HL-60 (cell line): ENCODE measurements around the gene SLC34A1.
A peak's percentile ranks its signal among the peaks of the same experiment; 100 is the strongest.

Source experiments
- DNase-seq, 2 experiments: peaks; one replicate each; pipeline ENCODE4 v3.0.0-alpha.2; 2010 to 2020; ENCODE audit warnings: low read depth in 1 of 2, low spot score in 1 of 2
- H3K27ac ChIP-seq: fragments of 250-450 bp; sonication (Bioruptor Pico); replicated peaks from 2 replicates; pipeline ENCODE4 v1.5.1; 2020; ENCODE audit warnings: mild to moderate bottlenecking, moderate library complexity
- H3K27me3 ChIP-seq: fragments of 250-450 bp; sonication (Bioruptor Pico); 2 replicates; pipeline ENCODE4 v1.5.1; 2021; ENCODE audit warnings: mild to moderate bottlenecking, moderate library complexity; ENCODE audit not compliant: insufficient read depth, poor library complexity, severe bottlenecking
- H3K4me3 ChIP-seq: replicated peaks from 2 replicates; pipeline ENCODE4 v1.5.1; 2011; ENCODE audit warnings: mild to moderate bottlenecking, control low read depth, low read length; ENCODE audit not compliant: insufficient read depth
- CTCF ChIP-seq: IDR thresholded peaks from one replicate; pipeline ENCODE4 v1.5.1; 2011; ENCODE audit warnings: low read length, control low read depth, inconsistent platforms; ENCODE audit not compliant: insufficient read depth
- GABPA ChIP-seq: IDR thresholded peaks from 2 replicates; pipeline ENCODE4 v1.6.1; 2012; ENCODE audit warnings: low read depth
- POLR2AphosphoS5 ChIP-seq: IDR thresholded peaks from 2 replicates; pipeline ENCODE4 v1.6.1; 2012; ENCODE audit warnings: low read depth
- REST ChIP-seq: IDR thresholded peaks from 2 replicates; pipeline ENCODE4 v1.6.1; 2012; ENCODE audit warnings: low read depth; ENCODE audit not compliant: insufficient replicate concordance
- SPI1 ChIP-seq: IDR thresholded peaks from 2 replicates; pipeline ENCODE4 v1.6.1; 2012; ENCODE audit warnings: low read depth, mild to moderate bottlenecking, borderline replicate concordance

Gene SLC34A1

GRCh38 chr5:177432143-177432838, 48.1 kb downstream of the SLC34A1 start:
- peak overlapping the region; percentile 98 for H3K27ac ChIP-seq
- no peak overlapping the region for H3K4me3 ChIP-seq
- TF ChIP-seq CTCF (no peak), POLR2AphosphoS5 (no peak; the same call in 1 of the 2 replicates), REST (no peak), SPI1 (no peak), GABPA (no peak)
- no peaks in the 10 kb centered on the region for H3K27me3 ChIP-seq
- DNase-seq: no peak

- no peaks in the 10 kb centered on the region for H3K27me3 ChIP-seq
- H3K27ac ChIP-seq: peak overlapping the region; percentile 98
- H3K4me3 ChIP-seq: no peak overlapping the region
- no peak for DNase-seq
- TF ChIP-seq REST (no peak), POLR2AphosphoS5 (0 out of 2 replicates have a peak, but pooled peaks have one; percentile 16)
Measured at GRCh38 chr5:177432839-177433657, 48.8 kb downstream of the SLC34A1 start.

GRCh38 chr5:177433658-177434217, 49.5 kb downstream of the SLC34A1 start:
- H3K4me3 ChIP-seq: no peak overlapping the region
- no peaks in the 10 kb centered on the region for H3K27me3 ChIP-seq
- peak overlapping the region; percentile 20; the same call in 1 of the 2 replicates for H3K27ac ChIP-seq
- DNase-seq: peak in 1 of 2 experiments; percentile 44
- TF ChIP-seq SPI1 (no peak), POLR2AphosphoS5 (no peak; the same call in 1 of the 2 replicates), GABPA (no peak), CTCF (no peak), REST (no peak)
